Measurements from ENCODE around the gene GPSM1. TPM values are rescaled to one million over a fixed set of nuclear protein-coding genes. Genes with fewer than 3 reads are reported as not detected.

GPSM1 gene
- total RNA-seq, 1 donor from 2014 or later: 82.2 TPM

GRCh38 chr9:136309806-136310220 lies 17.5 kb upstream of the GPSM1 start:
- no peaks in the 10 kb centered on the region for H3K27me3 Mint-ChIP-seq
- H3K27ac Mint-ChIP-seq: no peak overlapping the region
- no peak for DNase-seq (ENCODE audit: low spot score, unreplicated experiment)
- no peak overlapping the region for H3K4me3 Mint-ChIP-seq (ENCODE audit: low read depth)
- H3K36me3 Mint-ChIP-seq (ENCODE audit: insufficient read depth): no peaks in the 10 kb centered on the region
- no peaks in the 10 kb centered on the region for H3K4me1 Mint-ChIP-seq (ENCODE audit: low read depth)
- no peak for TF ChIP-seq CTCF (IDR thresholded peaks at IDR 0.05; ENCODE audit: unreplicated experiment)
- peaks cover 5% of the 10 kb centered on the region for H3K9me3 Mint-ChIP-seq (ENCODE audit: low read depth)

GRCh38 chr9:136310273-136311030 lies 16.9 kb upstream of the GPSM1 start:
- H3K4me1 Mint-ChIP-seq (ENCODE audit: low read depth): no peaks in the 10 kb centered on the region
- H3K9me3 Mint-ChIP-seq (ENCODE audit: low read depth): peaks cover 10% of the 10 kb centered on the region
- no peak for DNase-seq (ENCODE audit: low spot score, unreplicated experiment)
- no peak for TF ChIP-seq CTCF (IDR thresholded peaks at IDR 0.05; ENCODE audit: unreplicated experiment)
- H3K27ac Mint-ChIP-seq: no peak overlapping the region
- no peak overlapping the region for H3K4me3 Mint-ChIP-seq (ENCODE audit: low read depth)
- H3K36me3 Mint-ChIP-seq (ENCODE audit: insufficient read depth): no peaks in the 10 kb centered on the region
- H3K27me3 Mint-ChIP-seq: no peaks in the 10 kb centered on the region

DNA sequence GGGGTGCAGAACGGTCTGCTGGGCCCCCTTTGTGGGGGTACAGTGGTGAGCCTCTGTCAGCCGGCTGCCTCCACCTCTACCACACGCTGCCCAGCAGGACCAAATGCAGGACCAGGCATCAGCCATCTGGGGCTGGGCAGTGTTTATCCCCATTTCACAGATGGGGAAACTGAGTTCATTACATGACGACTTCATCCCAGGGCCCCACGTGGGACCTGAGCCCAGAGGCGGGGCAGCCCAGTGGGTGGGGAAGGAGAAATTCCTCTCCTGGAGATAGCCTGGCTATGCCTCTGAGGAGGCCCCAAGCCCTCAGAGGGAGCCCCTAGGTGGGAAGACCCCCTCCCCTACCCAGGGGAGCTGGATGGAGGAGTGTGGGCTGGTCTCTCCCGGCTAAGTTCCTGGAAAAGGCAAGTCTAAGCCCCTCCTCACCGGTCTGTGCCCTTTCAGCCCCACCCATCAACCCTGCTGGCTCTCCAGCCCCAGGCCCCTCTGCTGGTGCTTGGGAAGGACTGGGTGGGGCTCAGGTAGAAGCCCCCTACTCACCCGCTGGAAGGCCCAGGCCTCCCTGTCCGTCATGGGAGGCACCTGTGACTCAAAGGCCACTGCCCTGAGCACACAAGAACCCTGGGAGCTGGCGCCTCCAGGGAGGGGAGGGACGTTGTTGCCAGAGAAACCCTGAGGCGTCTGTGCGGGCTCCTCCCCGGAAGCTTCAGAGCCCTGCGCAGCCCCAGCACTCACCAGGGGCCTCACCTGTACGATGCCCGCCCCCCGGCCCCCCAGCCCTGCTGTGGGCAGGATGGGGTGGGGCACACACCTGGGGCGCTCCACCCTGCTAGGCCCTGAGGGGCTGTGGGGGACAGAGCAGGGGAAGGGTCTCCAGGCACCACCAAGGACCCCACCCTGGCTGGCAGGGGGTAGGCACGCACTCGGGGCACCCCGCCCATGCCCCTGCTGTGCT lies 16.0 kb upstream of the GPSM1 start:
- no peaks in the 10 kb centered on the region for H3K4me1 Mint-ChIP-seq (ENCODE audit: low read depth)

DNA sequence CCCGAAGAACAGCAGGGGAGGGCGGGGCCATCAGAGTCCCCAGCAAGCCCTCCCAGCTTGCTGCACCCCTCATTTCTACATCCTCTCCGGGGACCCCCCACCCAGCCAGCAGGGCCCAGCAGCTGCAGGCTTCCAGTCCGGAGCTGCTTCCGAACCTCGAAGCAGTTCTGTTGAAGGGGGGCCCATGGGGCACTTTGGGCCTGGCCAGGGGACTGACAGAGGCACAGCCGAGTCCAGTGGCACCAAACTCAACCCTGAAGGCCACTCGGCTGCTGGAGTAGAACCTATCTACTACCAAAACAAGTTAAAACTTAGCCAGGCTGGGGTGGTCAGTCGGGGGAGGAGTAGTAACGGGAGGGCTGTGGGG lies 15.3 kb upstream of the GPSM1 start:
- Mint-ChIP-seq H3K27me3 (no peaks in the 10 kb centered on the region), H3K9me3 (ENCODE audit: low read depth) (peaks cover 17% of the 10 kb centered on the region), H3K4me3 (ENCODE audit: low read depth) (no peak overlapping the region), H3K27ac (no peak overlapping the region), H3K36me3 (ENCODE audit: insufficient read depth) (no peaks in the 10 kb centered on the region), H3K4me1 (ENCODE audit: low read depth) (no peaks in the 10 kb centered on the region)
- TF ChIP-seq CTCF (IDR thresholded peaks at IDR 0.05; ENCODE audit: unreplicated experiment): no peak
- DNase-seq (ENCODE audit: low spot score, unreplicated experiment): no peak

More for the DNA sequence above, 16.0 kb upstream of the GPSM1 start:
- no peaks in the 10 kb centered on the region for H3K27me3 Mint-ChIP-seq
- no peak for DNase-seq (ENCODE audit: low spot score, unreplicated experiment)
- no peaks in the 10 kb centered on the region for H3K36me3 Mint-ChIP-seq (ENCODE audit: insufficient read depth)
- H3K4me3 Mint-ChIP-seq (ENCODE audit: low read depth): no peak overlapping the region
- peak overlapping the region; percentile 73 for H3K27ac Mint-ChIP-seq
- H3K9me3 Mint-ChIP-seq (ENCODE audit: low read depth): peaks cover 17% of the 10 kb centered on the region
- TF ChIP-seq CTCF (IDR thresholded peaks at IDR 0.05; ENCODE audit: unreplicated experiment): no peak

DNA sequence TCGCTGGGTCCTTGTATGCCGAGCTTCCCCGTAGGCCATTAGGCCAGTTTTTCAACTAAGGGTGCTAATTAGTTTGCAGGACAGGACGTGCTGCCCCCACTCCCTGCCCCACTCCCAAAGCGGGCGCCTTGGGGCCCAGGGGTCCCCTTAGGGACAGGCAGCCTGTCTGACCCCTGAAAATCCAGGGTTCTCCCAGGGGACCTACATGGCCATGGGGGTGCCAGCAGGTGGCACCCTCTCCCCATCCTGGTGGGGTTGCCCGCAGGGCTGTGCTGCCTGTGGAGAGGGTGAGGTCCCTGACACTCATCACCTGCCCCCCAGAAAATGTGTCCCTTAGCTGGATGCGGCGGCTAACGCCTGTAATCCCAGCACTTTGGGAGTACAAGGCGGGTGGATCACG lies 14.9 kb upstream of the GPSM1 start:
- Mint-ChIP-seq H3K27me3 (no peaks in the 10 kb centered on the region), H3K27ac (no peak overlapping the region), H3K36me3 (ENCODE audit: insufficient read depth) (no peaks in the 10 kb centered on the region), H3K9me3 (ENCODE audit: low read depth) (peaks cover 17% of the 10 kb centered on the region), H3K4me3 (ENCODE audit: low read depth) (no peak overlapping the region), H3K4me1 (ENCODE audit: low read depth) (no peaks in the 10 kb centered on the region)
- peak; percentile 57 for TF ChIP-seq CTCF (IDR thresholded peaks at IDR 0.05; ENCODE audit: unreplicated experiment)
- no peak for DNase-seq (ENCODE audit: low spot score, unreplicated experiment)

Measured in progenitor cell of endocrine pancreas (in vitro differentiated cells).